Peyer's patch (tissue), 4 donors: Measurements from ENCODE around the gene ZNF408.

Experiments
- CTCF ChIP-seq, 6 experiments: fragments of 450-650 bp in 4 of 6; fragments of 200-600 bp in 2 of 6; sonication (generic) in 1 of 6; IDR thresholded peaks; one replicate each; pipeline ENCODE4 v1.5.1; 2017 to 2019; ENCODE audit warnings: antibody characterized with exemption in 6 of 6, mild to moderate bottlenecking in 3 of 6, moderate library complexity in 1 of 6
- POLR2A ChIP-seq, 2 donors: fragments of 450-650 bp; IDR thresholded peaks; one replicate each; pipeline ENCODE4 v1.5.1; 2017; ENCODE audit warnings: antibody characterized with exemption in 2 of 2, mild to moderate bottlenecking in 2 of 2, moderate library complexity in 2 of 2

- TF ChIP-seq POLR2A (IDR thresholded peaks at IDR 0.05) (peak; percentile 95 to 96), CTCF (IDR thresholded peaks at IDR 0.05) (no peak)
Observed at GRCh38 chr11:46700241-46701077, at the start of gene ZNF408, which contains the start of gene ARHGAP1.
